NCI-H82 (cell line): ENCODE data around the gene LBP.
"Not testable (repeated sequence)": the region's sequence is repeated elsewhere in the genome, so short reads cannot be mapped to it uniquely, and the experiment has no call there.

Experiments
- DNase-seq: peaks from one replicate; lab custom pipeline; 2025; lab: John Stamatoyannopoulos, UW

The LBP gene

DNA sequence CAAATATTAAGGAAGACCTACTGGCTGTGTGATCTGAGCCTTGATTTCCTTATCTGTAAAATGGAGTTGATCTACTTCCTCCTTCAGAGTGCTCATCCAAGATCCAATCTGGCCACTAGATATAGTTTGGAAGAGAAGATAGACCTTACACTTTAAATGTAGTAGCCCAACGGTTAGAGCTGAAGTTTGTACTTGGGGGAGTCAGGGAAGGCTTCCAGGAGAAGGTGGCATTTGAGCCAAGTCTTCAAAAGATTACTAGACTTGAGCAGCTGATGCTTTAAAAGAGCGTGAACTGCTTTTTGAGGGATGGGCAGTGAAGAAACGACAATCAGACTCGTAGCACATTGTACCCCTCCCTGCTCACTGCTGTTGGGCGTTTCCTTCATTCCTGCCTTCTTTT is 3.6 kb downstream of the LBP start:
- DNase-seq, result no peak

DNA sequence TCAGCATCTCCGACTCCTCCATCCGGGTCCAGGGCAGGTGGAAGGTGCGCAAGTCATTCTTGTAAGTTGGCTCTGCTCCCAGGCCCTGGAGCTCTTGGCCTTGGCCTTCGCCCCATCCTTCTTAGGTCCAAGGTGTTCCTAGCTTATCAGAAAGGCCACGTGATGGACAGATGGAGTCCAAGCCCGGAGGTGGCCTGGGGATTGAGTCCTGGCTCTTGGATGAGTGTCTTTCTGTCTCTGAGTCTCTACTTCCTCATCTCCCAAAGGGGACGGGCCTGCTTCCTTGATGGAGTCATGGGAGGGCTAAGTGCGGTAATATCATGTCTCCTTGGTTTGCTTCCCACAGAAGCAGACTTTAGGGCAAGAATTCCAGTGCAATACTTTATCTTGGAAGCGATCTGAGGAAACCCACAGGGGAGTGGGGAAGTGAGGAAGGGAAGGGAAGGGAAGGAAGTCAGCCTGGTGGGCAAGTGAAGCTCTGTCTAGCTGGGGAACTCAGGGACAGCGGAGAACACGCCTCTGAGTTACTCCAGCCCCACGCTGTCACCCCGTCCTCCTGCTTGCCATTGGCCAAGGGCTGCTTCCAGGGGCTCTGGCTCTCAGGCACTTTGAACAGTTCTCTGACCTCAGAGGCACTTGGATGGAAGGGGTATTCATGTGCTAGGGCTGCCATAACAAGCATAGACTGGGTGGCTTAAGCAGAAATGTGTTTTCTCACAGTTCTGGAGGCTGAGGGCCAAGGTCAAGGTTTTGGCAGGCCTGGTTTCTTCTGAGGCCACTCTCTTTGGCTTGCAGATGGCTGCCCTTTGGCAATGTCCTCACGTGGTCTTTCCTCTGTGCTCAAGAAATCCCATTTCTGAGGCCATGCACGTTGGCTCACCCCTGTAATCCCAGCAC is 4.8 kb downstream of the LBP start:
- DNase-seq, result no peak

GRCh38 chr20:38353316-38353715 is 7.0 kb downstream of the LBP start:
- DNase-seq, result no peak

DNA sequence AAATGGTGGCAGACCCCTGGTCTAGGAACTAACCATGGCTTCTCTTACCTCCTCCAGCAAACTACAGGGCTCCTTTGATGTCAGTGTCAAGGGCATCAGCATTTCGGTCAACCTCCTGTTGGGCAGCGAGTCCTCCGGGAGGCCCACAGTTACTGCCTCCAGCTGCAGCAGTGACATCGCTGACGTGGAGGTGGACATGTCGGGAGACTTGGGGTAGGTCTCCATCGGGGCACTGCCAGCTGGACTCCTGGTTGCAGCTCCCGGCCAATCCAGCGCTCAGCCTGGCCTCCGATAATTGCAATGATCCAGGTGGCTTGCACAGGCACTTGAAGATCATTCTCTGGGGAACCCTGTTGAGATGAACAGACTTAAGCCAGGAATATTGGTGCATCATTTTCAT is 7.9 kb downstream of the LBP start:
- DNase-seq, result no peak

DNA sequence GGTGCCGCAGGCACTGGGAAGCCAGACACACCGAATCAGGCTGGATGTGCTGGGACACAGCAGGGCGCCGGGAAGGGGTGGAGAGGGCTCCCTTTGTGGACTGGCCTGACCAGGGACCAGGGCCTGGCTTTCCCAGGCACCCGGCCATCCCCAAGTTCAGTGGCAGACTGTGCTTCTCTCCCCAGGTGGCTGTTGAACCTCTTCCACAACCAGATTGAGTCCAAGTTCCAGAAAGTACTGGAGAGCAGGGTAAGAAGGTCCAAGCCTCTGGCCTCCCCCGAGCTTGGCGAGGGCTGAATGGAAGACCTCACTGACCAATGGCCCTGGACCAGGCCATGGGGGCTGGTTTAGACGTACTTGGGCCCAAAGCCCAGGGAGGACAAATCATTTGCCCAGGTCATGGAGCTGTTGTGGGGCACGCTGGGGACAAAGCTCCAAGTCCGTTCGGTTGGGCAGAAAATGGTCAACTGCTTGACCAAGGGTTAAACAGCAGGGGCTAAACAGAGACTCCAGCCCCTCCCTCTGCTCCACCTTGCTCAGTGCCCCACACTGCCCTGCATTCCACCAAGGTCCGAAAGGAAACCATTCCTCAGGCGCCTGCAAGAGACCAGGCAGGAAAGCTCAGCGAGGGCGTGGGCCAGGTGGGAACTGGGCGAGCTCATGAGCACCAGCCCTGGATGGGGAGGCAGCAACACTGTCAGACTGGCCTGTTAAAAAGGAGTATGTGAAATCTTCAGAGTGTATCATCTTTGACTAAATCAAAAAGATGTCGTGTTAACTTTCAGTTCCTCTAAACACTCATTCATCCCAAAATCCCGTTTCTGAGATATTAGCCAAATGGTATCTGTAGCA is 9.1 kb downstream of the LBP start:
- DNase-seq, result no peak

GRCh38 chr20:38357653-38358207 is 11.4 kb downstream of the LBP start:
- no peak for DNase-seq

- no peak for DNase-seq
Measured at GRCh38 chr20:38358556-38358955, 12.3 kb downstream of the LBP start.

- DNase-seq, result no peak
Measured at GRCh38 chr20:38363004-38363747, 16.9 kb downstream of the LBP start.

DNA sequence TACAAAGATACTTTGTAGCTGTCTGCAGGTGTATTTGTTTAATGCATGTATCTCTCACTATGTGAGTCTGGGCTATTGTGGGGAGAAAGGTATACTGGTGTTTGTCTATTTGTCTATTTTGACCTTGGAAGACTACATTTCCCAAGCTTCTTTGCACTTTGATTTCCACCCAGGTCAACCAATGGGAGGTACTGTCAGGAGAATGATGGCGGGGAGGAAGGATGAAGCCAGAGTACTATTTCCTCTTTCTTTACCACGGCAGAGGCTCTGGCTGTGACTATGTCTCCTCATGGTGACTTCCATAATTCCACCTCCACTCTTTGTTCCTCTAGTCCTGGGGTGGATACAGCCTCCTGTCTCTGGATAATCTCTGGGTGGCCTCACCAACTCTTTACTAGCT is 23.1 kb downstream of the LBP start:
- DNase-seq, result peak; percentile 59

- DNase-seq, result no peak
Measured at GRCh38 chr20:38372806-38373205, 26.5 kb downstream of the LBP start.

- DNase-seq, result no peak
Measured at GRCh38 chr20:38373231-38373867, 27.1 kb downstream of the LBP start.

DNA sequence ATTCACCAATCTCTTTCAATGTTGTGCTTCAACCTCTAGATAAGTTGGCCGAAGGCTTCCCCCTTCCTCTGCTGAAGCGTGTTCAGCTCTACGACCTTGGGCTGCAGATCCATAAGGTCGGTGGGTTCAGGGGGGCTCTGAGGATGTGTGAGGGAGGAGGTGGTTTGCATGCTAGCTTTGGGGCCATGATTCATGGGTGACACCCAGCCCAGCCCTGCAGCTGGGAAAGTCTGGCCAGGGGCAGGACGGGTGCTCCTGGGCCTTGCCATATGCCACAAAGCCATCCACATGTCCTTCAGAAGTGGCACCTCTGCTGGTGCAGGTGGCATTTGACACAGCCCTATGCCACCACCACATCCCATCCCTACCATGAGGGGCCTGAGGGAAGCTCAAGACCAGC is 27.6 kb downstream of the LBP start:
- DNase-seq, result no peak

DNA sequence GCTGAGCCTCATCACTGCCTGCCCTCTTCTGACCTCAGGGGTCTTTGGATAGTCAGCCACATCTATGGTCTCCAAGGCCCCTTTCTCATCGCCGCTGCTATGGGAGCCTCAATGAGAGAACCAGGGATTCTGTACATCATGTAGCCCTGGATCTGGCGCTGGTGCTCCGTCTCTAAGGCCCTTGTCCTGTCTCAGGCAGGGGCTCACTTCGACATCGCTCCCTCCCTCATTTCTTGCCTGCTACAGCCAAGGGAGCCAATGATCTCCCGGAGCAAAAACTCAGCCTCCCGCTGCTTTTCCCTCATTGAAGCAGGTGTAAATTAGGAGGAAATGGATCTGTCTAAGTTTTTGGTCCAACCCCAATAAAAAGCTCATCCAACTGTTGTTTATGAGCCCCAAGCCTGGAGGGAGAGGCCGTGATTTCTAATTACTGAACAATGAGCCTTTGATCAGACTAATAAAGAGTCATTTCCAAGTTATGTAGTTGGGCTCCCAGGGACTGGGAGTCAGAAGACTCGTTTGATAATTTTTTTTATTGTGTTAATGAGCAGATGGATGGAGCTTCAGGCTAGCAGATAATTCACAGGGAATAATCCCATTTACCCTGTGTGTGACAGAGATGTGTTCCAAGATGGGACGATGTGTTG is 30.9 kb downstream of the LBP start:
- DNase-seq, result peak; percentile 96

GRCh38 chr20:38377838-38378237 is 31.6 kb downstream of the LBP start:
- DNase-seq, result not testable (repeated sequence)

DNA sequence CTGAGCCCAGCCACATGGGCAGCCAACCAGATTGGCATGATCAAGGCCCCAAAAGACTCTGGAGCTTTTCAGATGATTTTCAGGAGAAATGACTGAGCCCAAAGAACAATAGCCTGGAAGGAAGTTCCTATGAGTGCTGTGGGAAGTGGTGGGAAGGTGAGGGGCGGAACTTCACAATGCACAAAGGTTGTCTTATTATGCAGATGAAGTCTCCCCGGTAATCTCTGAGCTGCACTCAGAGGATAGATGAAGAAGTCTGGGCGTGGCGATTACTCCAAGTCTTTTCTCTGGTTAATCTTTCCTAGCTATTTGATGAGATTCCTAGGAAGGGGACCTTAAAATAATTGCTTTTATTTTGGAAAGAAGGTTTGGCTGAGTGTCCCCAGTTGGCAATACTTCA is 36.9 kb downstream of the LBP start:
- DNase-seq, result no peak

DNA sequence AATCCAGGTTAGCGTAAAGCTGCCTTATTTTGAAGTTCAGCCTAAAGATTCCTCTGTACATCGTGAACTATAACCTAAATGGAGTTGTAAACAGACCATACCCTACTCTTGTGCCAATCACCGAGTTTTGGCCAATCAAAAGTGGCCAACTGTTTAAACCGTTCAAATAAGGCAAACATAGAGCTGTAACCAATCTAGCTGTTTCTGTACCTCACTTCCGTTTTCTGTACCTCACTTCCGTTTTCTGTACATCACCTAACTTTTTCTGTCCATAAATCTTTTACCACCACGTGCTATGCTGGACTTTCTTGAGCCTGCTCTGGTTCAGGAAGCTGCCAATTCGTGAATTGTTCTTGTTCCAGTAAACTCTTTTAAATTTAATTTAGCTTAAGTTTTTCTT is 39.7 kb downstream of the LBP start:
- no peak for DNase-seq

GRCh38 chr20:38386851-38387250 is 40.6 kb downstream of the LBP start:
- DNase-seq, result no peak

GRCh38 chr20:38387953-38388352 is 41.7 kb downstream of the LBP start:
- DNase-seq, result no peak

- peak; percentile 68 for DNase-seq
Measured at GRCh38 chr20:38392356-38392755, 46.1 kb downstream of the LBP start.

GRCh38 chr20:38393259-38393658 is 47.0 kb downstream of the LBP start:
- DNase-seq, result no peak

DNA sequence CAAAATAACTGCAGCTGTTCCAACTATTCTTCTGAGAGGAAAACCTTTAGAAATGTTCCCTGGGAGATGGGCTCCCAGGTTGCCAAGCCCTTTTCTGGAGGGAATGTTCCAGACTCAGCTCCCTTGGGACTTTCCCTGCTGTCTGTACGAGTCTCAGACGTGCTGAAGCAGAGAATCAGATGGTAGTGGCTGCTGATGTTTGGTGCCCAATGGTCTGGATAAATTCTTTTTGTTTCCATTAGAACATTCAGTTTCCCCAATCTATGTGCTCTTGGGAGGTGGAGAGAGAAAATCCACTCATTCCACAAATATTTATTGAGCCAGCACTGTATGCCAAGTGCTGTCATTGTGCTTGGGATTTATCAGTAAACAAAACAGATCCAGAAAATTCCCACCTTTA is 48.9 kb downstream of the LBP start:
- peak; percentile 53 for DNase-seq
